ENCODE measurements around the gene TEFM.

DNA sequence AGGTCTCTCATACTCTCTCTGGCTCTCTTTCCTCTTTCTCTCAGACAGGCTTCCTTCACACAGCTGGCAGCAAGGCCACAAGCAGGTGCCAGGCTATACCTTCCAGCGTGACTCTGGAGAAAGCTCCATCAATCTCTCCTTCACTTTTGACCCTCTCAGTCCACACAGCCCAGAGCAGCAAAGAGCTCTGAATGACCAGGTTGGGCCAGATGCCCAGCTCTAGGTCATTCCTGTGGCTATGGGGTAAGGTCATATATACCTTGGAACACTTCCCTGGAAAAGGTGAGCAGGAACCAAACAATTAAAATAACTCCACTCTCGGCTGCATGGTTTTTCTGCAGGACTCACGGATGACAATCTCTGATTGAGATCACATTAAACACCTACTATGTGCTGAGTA, 24.5 kb upstream of the TEFM start:
- TF ChIP-seq, protein P1, sequence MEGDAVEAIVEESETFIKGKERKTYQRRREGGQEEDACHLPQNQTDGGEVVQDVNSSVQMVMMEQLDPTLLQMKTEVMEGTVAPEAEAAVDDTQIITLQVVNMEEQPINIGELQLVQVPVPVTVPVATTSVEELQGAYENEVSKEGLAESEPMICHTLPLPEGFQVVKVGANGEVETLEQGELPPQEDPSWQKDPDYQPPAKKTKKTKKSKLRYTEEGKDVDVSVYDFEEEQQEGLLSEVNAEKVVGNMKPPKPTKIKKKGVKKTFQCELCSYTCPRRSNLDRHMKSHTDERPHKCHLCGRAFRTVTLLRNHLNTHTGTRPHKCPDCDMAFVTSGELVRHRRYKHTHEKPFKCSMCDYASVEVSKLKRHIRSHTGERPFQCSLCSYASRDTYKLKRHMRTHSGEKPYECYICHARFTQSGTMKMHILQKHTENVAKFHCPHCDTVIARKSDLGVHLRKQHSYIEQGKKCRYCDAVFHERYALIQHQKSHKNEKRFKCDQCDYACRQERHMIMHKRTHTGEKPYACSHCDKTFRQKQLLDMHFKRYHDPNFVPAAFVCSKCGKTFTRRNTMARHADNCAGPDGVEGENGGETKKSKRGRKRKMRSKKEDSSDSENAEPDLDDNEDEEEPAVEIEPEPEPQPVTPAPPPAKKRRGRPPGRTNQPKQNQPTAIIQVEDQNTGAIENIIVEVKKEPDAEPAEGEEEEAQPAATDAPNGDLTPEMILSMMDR (conservative IDR thresholded peaks at IDR 0.05 in 1 of 2, IDR thresholded peaks at IDR 0.05 in 1 of 2; ENCODE audit: low read depth in 1 of 2, low read length in 2 of 2), result no peak
- no peak for TF ChIP-seq EZH2 (IDR thresholded peaks at IDR 0.05; ENCODE audit: low read length, missing control alignments)
